ENCODE results near the gene IRGC. TPM values are rescaled to one million over a fixed set of nuclear protein-coding genes. Genes with fewer than 3 reads are reported as not detected.
"Not testable (repeated sequence)": the region's sequence is repeated elsewhere in the genome, so short reads cannot be mapped to it uniquely, and the experiment has no call there.

Gene IRGC, protein sequence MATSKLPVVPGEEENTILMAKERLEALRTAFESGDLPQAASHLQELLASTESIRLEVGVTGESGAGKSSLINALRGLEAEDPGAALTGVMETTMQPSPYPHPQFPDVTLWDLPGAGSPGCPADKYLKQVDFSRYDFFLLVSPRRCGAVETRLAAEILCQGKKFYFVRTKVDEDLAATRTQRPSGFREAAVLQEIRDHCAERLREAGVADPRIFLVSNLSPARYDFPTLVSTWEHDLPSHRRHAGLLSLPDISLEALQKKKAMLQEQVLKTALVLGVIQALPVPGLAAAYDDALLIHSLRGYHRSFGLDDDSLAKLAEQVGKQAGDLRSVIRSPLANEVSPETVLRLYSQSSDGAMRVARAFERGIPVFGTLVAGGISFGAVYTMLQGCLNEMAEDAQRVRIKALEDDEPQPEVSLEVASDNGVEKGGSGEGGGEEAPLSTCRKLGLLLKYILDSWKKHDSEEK
- not detected in 2 replicates for total RNA-seq (2014; rRNA removed; shearing (Covaris generic))
- polyA plus RNA-seq (2015; cell fraction: cytosol; rRNA removed): not detected in 2 replicates
- not detected in 2 replicates for polyA plus RNA-seq (2015; cell fraction: nucleus; rRNA removed)

DNA sequence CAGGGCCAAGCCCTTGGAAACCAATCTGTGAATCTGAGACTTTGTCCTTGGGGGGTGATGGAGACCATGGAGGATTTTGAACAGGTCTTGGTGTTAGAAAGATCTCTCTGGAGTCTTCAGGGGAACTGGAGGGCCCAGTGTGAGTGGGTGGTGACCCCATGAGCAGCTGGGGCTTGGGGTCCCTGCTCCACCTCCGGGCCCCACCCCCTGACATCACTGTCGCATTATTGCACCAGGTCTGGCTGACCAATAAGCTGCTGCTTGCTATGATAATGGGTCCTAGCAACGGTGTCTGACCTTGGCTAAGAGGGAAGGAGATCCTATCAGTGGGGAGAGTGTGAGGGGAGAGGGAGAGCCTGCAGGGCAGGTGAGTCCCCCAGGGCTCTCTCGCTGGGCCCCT lies at the start of gene IRGC:
Gene IRGC, plus strand, starts transcription at position 301 of the 400 bp plus-strand sequence. CDS start 2,483 bp downstream, outside the sequence.
- in situ Hi-C loops (cut with HindIII; ENCODE audit: low pct_unique_long_range_greater_than_20kb, low sequenced_read_pairs): no loop called here
- DNase-seq (ENCODE audit: low read depth, low spot score): no peak

DNA sequence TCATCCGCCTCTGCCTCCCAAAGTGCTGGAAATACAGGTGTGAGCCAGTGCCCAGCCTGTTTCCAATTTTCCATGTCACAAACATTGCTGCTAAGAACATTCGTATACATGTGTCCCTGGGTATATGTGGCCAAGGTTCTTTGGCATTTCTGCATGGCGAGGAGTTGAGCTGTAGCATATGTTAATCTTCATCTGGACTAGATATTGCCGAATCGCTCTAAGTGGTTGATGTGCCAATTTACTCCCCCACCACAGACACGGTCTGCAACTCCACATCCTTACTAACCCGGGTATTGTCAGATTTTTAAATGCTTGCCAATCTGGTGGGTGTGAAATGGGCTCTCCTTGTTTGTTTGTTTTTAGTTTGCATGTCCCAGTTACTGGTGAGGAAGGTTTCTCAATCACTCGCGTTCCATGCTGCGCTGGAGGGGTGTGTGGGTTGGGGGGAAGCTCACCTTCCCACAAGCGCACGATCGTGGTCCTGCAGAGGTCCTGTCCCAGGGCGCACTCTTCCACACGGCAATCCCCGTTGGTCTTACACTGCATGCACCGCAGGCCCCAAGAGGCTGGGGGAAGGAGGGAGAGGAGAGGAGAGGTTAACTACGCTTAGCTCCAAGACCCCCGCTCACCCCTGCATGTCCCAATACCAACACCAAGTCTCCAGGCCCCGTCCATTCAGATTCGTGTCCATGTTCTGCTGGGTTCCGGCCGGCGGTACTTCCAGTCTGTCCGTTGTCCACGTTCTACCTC lies 48.6 kb upstream of the IRGC start:
- in situ Hi-C loops (cut with HindIII; ENCODE audit: low pct_unique_long_range_greater_than_20kb, low sequenced_read_pairs): no loop called here
- DNase-seq (ENCODE audit: low read depth, low spot score): no peak

GRCh38 chr19:43667876-43668405 lies 47.9 kb upstream of the IRGC start:
- in situ Hi-C loops (cut with HindIII; ENCODE audit: low pct_unique_long_range_greater_than_20kb, low sequenced_read_pairs): no loop called here
- no peak for DNase-seq (ENCODE audit: low read depth, low spot score)

DNA sequence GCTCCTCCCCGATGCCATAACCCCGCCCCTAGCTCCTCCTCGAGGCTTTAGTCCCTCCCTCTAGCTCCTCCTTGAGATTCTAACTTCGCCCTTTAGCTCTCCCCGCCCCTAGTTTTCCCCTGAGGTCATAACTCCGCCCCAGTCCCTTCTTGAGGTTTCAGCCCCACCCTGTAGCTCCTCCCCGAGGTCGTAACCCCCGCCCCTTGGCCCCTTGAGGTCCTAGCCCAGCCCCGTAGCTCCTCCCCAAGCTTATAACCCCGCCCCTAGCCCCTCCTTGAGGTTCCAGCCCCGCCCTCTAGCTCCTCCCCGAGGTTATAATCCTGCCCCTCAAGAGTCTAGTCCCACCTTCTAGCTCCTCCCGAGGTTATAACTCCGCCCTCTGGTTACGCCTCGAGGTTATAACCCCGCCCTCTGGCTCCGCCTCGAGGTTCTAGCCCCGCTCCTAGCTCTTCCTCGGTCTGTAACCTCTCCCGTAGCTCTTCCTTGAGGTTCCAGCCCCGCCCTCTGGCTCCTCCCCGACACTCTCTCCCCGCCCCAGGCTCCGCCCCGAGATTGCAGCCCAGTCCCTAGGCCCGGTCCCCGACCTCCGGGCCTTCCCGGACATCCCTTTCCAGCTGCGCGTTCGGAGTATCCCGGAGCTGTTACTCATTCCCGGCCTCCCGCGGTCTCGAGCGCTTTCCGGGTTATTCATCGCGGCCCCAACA lies 47.3 kb upstream of the IRGC start:
- peak; percentile 93 for DNase-seq (ENCODE audit: low read depth, low spot score)
- in situ Hi-C loops (cut with HindIII; ENCODE audit: low pct_unique_long_range_greater_than_20kb, low sequenced_read_pairs): no loop called here

DNA sequence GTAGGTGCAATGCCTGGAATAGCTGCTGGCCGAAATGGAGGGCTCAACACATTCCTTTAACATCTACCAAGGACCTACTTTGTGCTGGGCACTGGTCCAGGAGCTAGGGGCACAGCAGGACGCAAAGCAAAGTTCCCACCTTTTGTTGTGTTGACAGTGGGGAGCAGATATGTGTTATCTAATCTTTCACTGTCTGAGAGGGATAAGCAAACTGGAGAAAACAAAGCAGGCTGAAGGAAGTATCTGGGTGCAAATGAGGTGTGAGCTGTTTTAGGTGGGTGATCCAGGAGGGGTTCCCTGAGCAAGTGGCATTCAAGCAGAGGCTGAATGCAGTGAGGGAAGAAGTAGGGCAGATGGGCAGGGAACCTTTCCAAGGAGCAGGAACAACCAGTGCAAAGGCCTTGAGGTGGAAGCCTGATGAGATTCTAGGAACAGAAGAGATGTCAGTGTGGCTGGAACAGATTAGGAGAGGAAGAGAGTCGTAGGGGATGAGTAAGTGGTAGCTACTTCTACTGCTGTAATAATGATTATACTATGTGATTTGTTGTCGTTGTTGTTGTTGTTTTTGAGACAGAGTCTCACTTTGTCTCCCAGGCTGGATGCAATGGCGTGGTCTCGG lies 43.7 kb upstream of the IRGC start:
- in situ Hi-C loops (cut with HindIII; ENCODE audit: low pct_unique_long_range_greater_than_20kb, low sequenced_read_pairs): no loop called here
- no peak for DNase-seq (ENCODE audit: low read depth, low spot score)

- in situ Hi-C loops (cut with HindIII; ENCODE audit: low pct_unique_long_range_greater_than_20kb, low sequenced_read_pairs): no loop called here
- DNase-seq (ENCODE audit: low read depth, low spot score): no peak
These were observed 42.2 kb upstream of the IRGC start for GRCh38 chr19:43673637-43674036.

GRCh38 chr19:43674183-43674582 lies 41.7 kb upstream of the IRGC start:
- in situ Hi-C loops (cut with HindIII; ENCODE audit: low pct_unique_long_range_greater_than_20kb, low sequenced_read_pairs): no loop called here
- DNase-seq (ENCODE audit: low read depth, low spot score): no peak

DNA sequence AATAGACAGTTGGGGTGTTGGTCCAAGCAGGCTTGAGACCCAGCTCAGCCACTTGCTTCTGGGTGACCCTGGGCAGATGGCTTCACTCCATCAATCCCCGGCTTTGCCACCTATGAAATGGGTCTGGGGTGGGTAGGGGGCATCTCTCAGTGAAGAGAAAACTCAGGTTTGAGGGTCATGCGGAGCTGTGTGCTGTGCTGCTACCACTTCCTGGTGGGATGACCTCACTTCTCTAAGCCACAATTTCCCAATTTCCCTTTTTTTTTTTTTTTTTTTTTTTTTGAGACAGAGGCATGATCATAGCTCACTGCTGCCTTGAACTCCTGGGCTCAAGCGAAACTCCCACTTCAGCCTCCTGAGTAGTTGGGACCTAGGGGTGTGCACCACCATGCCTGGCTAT lies 41.3 kb upstream of the IRGC start:
- DNase-seq (ENCODE audit: low read depth, low spot score): no peak

DNA sequence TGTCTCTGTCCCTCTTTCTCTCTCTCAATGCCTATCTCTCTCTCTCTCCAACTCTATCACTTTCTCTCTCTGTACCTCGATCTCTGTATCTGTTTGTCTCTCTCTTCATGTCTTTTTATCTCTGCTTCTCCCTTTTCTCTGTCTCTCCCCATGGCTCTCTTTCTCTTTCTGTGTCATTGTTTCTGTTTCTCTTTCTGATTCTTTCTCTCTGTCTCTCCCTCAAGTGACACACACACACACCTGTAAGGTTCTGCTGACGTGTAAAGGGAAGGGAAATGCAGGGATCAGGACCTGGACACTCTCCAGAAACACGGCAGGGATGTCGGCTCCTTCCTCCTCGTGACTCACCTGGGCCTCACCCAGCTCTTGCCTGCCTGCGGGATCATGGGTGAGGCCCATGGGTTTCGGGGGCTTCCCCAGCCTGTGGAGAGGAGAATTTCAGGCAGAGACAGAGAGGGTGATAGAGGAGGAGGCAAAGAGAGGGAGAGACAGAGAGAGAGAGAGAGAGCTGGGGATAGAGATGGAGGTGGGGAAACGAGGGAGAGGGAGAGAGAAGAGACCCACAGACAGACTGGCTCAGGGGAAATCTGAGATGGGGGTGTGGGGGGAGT lies 40.5 kb upstream of the IRGC start:
- in situ Hi-C loops (cut with HindIII; ENCODE audit: low pct_unique_long_range_greater_than_20kb, low sequenced_read_pairs): no loop called here
- no peak for DNase-seq (ENCODE audit: low read depth, low spot score)

More for the DNA sequence above, 41.3 kb upstream of the IRGC start:
- in situ Hi-C loops (cut with HindIII; ENCODE audit: low pct_unique_long_range_greater_than_20kb, low sequenced_read_pairs): no loop called here

DNA sequence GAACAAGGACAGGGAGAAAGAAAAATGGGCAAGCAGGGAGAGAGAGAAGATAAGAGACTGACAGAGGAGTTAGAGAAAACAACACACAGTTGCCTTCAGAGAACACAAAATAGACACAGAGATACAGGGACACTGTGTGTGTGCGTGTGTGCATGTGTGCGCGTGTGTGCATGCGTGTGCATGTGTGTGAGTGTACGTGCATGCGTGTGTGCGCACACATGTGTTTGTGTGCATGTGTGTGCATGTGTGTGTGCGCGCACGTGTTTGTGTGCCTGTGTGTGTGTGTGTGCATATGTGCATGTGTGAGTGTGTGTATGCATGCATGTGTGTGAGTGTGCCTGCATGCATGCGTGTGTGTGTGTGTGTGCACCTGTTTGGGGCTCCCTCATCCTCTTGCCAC lies 40.0 kb upstream of the IRGC start:
- no peak for DNase-seq (ENCODE audit: low read depth, low spot score)
- in situ Hi-C loops (cut with HindIII; ENCODE audit: low pct_unique_long_range_greater_than_20kb, low sequenced_read_pairs): no loop called here

GRCh38 chr19:43678512-43679261 lies 37.2 kb upstream of the IRGC start:
- in situ Hi-C loops (cut with HindIII; ENCODE audit: low pct_unique_long_range_greater_than_20kb, low sequenced_read_pairs): no loop called here
- DNase-seq (ENCODE audit: low read depth, low spot score): no peak

DNA sequence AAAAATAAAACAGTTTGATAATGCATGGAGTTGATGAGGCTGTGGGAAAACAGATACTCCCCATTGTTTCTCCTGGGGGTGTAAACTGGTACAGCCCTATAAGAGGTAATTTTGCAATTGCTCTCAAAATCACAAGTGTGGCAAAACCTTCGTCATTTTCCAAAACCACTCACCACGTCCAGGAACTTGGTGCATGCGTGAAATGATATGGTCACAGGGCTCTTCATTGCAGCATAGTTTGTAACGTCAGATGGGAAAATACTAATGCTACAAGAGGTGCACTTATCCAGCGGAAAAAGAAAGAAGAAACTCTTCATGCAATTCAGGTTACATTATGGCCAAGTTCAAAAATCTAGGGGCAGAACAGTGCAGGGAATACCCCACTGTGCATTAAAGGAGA lies 34.1 kb upstream of the IRGC start:
- in situ Hi-C loops (cut with HindIII; ENCODE audit: low pct_unique_long_range_greater_than_20kb, low sequenced_read_pairs): no loop called here
- DNase-seq (ENCODE audit: low read depth, low spot score): no peak

- in situ Hi-C loops (cut with HindIII; ENCODE audit: low pct_unique_long_range_greater_than_20kb, low sequenced_read_pairs); DNase-seq (ENCODE audit: low read depth, low spot score): not testable (repeated sequence)
These were observed 33.6 kb upstream of the IRGC start for GRCh38 chr19:43682269-43682668.

DNA sequence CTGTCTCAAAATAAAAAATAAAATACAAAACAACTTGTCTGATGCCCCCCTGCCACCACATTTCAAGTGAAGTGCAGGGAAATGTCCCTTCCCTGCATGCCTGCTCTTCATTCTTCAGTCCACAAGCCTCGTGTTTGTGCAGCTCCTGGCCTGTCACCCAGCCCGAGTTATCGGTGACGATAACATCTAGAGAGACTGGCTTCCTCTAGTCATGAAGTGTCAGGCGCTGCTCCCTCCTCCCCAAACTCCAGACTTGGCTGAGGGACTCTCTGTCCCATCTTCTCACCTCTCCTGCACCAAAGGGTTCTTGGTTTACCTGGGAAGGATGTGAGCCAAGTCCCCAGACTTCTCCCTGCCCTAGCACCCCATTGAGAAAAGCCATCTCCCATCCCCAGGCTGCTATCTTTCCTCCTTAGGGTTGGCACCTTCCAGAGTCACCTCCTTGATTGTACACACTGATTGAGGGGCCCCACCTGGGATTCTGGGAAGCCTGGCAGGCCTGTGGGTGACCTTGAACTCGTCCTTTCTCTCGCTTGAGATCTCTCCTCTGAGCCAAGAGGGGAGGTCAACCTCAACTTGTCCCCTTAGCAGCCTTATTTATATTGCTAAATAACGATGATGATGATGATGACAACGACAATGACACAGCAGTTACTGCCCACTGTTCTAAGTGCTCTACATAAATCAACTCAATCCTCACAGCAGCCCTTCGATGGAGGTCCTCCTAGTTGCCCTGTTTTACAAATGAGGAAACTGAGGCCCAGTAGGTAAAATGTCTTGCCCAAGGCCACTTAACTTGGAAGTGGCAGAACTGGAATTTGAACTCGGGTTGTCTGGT lies 32.8 kb upstream of the IRGC start:
- no peak for DNase-seq (ENCODE audit: low read depth, low spot score)
- in situ Hi-C loops (cut with HindIII; ENCODE audit: low pct_unique_long_range_greater_than_20kb, low sequenced_read_pairs): no loop called here

DNA sequence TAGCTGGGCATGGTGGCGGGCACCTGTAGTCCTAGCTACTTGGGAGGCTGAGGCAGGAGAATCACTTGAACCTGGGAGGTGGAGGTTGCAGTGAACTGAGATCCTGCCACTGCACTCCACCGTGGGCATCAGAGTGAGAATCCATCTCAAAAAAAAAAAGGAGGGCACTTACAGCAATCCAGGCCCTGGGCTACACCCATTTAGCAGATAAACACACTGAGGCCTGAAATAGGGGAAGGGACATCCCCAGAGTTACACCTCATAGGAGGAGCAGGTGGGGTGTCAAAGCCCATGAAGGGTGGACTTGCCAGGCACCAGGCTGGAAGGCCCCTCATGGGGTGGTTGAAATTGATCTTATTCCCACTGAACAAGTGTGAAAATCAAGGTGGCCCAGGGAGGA lies 32.0 kb upstream of the IRGC start:
- DNase-seq (ENCODE audit: low read depth, low spot score): no peak
- in situ Hi-C loops (cut with HindIII; ENCODE audit: low pct_unique_long_range_greater_than_20kb, low sequenced_read_pairs): no loop called here

DNA sequence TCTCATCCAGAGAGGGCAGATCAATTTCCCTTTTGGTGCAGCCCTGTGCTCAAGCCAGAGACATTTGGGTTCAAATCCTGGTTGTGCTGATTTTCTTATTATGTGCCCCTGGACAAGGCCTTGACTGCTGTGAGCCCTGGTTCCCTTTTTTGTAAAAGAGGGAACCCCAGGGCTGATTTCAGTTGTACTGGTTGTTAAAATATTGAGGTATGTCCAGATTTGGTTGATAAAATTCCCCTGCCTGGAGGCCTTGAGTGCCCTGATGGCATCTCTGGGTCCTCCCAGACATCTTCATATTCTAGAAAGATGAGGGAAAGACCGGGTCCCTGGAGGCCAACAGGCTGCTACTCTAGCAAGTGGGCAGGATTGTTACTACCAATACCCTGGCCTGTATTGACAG lies 31.6 kb upstream of the IRGC start:
- in situ Hi-C loops (cut with HindIII; ENCODE audit: low pct_unique_long_range_greater_than_20kb, low sequenced_read_pairs): no loop called here

More for the DNA sequence above, 31.6 kb upstream of the IRGC start:
- no peak for DNase-seq (ENCODE audit: low read depth, low spot score)

All from SK-MEL-5 (cell line).